NB4 (cell line): ENCODE results near the gene NAT8L.

Experiments used
- CTCF ChIP-seq: IDR thresholded peaks from one replicate; pipeline ENCODE4 v1.5.1; 2012; ENCODE audit warnings: low read depth, low read length
- MAX ChIP-seq: IDR thresholded peaks from 2 replicates; pipeline ENCODE4 v1.6.1; 2011; ENCODE audit warnings: low read depth, low read length
- MYC ChIP-seq: IDR thresholded peaks from 2 replicates; pipeline ENCODE4 v1.6.1; 2011; ENCODE audit warnings: low read depth, low read length
- POLR2A ChIP-seq: IDR thresholded peaks from 2 replicates; pipeline ENCODE4 v1.6.1; 2011; ENCODE audit warnings: mild to moderate bottlenecking; ENCODE audit not compliant: insufficient read length; ENCODE audit errors: extremely low read depth

DNA sequence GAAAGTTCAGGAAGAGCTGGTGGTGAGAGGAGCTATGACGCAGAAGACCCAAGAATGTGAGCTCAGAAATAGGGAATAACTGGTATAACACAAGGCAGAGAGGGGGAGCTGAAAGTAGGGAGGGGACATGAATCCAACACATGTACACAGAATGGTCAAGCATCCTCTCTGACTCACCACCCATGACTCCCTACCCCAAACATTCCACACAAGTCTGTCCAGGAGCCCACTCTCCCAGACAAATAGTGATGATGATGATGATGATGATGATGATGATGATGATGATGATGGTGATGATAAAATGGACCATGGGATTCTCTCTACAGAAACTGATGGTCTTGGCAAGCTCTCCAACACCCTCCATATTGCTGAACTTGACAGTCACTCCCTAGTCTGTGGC lies 46.4 kb downstream of the NAT8L start:
- TF ChIP-seq CTCF (no peak), MAX (no peak), POLR2A (no peak), MYC (no peak)
